ENCODE measurements around the gene LGI1.

DNA sequence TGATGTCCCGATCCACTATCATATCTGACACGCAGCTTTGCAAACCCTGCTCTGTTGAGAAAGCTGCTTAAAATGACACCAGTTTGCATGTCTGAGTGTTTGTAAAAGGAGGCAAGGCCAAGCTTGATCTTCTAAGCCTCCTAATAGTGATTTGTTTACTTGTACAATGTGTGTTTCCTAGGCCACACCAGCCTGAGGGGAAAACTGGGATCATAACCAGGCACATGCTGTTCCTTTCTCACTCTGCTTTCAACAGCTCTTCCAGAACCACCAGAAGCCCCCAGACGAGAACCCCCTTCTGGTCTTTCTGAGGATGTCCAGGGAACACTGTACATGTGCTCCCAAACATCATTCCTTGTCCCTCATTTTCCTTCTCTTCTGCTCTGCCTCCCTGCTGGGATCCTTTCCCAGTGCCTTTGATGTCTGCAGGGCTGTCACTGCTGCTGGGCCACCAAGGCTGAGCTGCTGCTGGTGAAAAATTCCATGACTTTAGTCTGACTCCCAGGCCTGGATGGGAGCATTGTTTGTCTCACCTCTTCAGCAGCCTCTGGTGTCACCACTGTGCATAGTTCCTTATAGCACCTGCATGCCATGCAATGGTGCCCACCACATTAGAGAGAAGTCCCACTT lies 4.0 kb upstream of the LGI1 start:
- TF ChIP-seq, protein P1, sequence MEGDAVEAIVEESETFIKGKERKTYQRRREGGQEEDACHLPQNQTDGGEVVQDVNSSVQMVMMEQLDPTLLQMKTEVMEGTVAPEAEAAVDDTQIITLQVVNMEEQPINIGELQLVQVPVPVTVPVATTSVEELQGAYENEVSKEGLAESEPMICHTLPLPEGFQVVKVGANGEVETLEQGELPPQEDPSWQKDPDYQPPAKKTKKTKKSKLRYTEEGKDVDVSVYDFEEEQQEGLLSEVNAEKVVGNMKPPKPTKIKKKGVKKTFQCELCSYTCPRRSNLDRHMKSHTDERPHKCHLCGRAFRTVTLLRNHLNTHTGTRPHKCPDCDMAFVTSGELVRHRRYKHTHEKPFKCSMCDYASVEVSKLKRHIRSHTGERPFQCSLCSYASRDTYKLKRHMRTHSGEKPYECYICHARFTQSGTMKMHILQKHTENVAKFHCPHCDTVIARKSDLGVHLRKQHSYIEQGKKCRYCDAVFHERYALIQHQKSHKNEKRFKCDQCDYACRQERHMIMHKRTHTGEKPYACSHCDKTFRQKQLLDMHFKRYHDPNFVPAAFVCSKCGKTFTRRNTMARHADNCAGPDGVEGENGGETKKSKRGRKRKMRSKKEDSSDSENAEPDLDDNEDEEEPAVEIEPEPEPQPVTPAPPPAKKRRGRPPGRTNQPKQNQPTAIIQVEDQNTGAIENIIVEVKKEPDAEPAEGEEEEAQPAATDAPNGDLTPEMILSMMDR (conservative IDR thresholded peaks at IDR 0.05) = no peak
- TF ChIP-seq ZFX (IDR thresholded peaks at IDR 0.05) = no peak

Measured in C4-2B (cell line).